K562 (cell line): Measurements from ENCODE around the gene PRRC2B. TPM values are rescaled to one million over a fixed set of nuclear protein-coding genes. Genes with fewer than 3 reads are reported as not detected.

Experiments
- ATAC-seq: fragments of 200-7000 bp; cut with Tn5 transposase; 3 replicates; pipeline ENCODE4 v1.9.1; 2020; ENCODE audit warnings: moderate library complexity
- BruUV-seq: library from RNA; stranded (reverse); fragments of 400-500 nt; replicated peaks from 2 replicates; lab custom pipeline; 2021; lab: Mats Ljungman, UMichigan
- CTCF ChIA-PET: fragments of 300-600 bp; formaldehyde crosslinking; extraction: SDS; loops from one replicate; lab custom pipeline; 2021; ENCODE audit warnings: low intra/inter-chr PET ratio; lab: Yijun Ruan, JAX
- POLR2A ChIA-PET: fragments of 300-600, 350-650 bp; sonication (Branson Sonifier 250); formaldehyde crosslinking; extraction: SDS; loops from one replicate; lab custom pipeline; 2021; ENCODE audit warnings: antibody characterized with exemption, inconsistent platforms; lab: Yijun Ruan, JAX
- DNase-seq, 4 experiments: peaks; one replicate each; pipeline versions ENCODE4 v3.0.0 to v3.0.0-alpha.2; 2011 to 2018; ENCODE audit warnings: low spot score in 3 of 4, mixed read lengths in 3 of 4; ENCODE audit errors: extremely low read depth in 1 of 4
- FAIRE-seq: peaks from 2 replicates; lab custom pipeline; 2011; peaks lifted over from hg19 to GRCh38; lab: Jason Lieb, UNC
- H2AFZ ChIP-seq: 2 replicates; pipeline ENCODE4 v1.6.0; 2011; ENCODE audit warnings: low read depth, low read length, control low read depth, inconsistent platforms
- H3K27ac ChIP-seq: fragments of 200-600 bp; 3 replicates; pipeline ENCODE4 v1.8.0; 2011; ENCODE audit warnings: low read depth, mild to moderate bottlenecking, control low read depth, inconsistent platforms, low read length, moderate library complexity, mixed read lengths; ENCODE audit errors: extremely low read depth
- H3K27me3 ChIP-seq, 2 experiments: fragments of 300-600 bp in 1 of 2; 2 replicates in 1 of 2; 3 replicates in 1 of 2; pipeline versions ENCODE4 v1.6.0 to v1.8.0; 2011; ENCODE audit warnings: inconsistent platforms in 2 of 2, low read length in 2 of 2, mild to moderate bottlenecking in 1 of 2, mixed read lengths in 1 of 2, moderate library complexity in 1 of 2; ENCODE audit not compliant: control insufficient read depth in 2 of 2, insufficient read depth in 2 of 2
- H3K36me3 ChIP-seq: fragments of 300-600 bp; 3 replicates; pipeline ENCODE4 v1.8.0; 2011; ENCODE audit warnings: mild to moderate bottlenecking, low read length, inconsistent platforms; ENCODE audit not compliant: control insufficient read depth, insufficient read depth
- H3K4me1 ChIP-seq, 2 experiments: fragments of 200-600 bp in 1 of 2; replicated peaks in 1 of 2; 2 replicates in 1 of 2; 3 replicates in 1 of 2; pipeline versions ENCODE4 v1.5.1 to v1.8.0; 2011; ENCODE audit warnings: inconsistent platforms in 2 of 2, low read length in 2 of 2, mild to moderate bottlenecking in 1 of 2, mixed read lengths in 1 of 2, moderate library complexity in 1 of 2; ENCODE audit not compliant: control insufficient read depth in 2 of 2, insufficient read depth in 2 of 2
- H3K4me2 ChIP-seq: 2 replicates; pipeline ENCODE4 v1.6.1; 2011; ENCODE audit warnings: low read length, control low read depth, inconsistent platforms, mixed read lengths; ENCODE audit not compliant: insufficient read depth
- H3K4me3 ChIP-seq: fragments of 200-600 bp; sonication (generic), shearing (Covaris generic); 2 replicates; pipeline ENCODE4 v1.5.1; 2016; ENCODE audit warnings: control low read depth, inconsistent platforms
- H3K79me2 ChIP-seq: fragments of 200-600 bp; 3 replicates; pipeline ENCODE4 v1.8.0; 2011; ENCODE audit warnings: low read length, inconsistent platforms; ENCODE audit not compliant: control insufficient read depth, insufficient read depth
- H3K9ac ChIP-seq, 2 experiments: 2 replicates each; pipeline versions ENCODE4 v1.6.0 to v1.6.1; 2011; ENCODE audit warnings: low read depth in 2 of 2, low read length in 2 of 2, control low read depth in 1 of 2, inconsistent platforms in 1 of 2, mild to moderate bottlenecking in 1 of 2, mixed read lengths in 1 of 2; ENCODE audit not compliant: insufficient read depth in 1 of 2
- H3K9me1 ChIP-seq: one replicate; pipeline ENCODE4 v1.6.0; 2011; ENCODE audit warnings: inconsistent platforms, mild to moderate bottlenecking, low read length, moderate library complexity; ENCODE audit not compliant: control insufficient read depth, insufficient read depth
- H3K9me3 ChIP-seq: replicated peaks from 2 replicates; pipeline ENCODE4 v1.5.1; 2011; ENCODE audit warnings: low read depth, low read length, inconsistent platforms; ENCODE audit not compliant: control insufficient read depth, insufficient read depth
- H4K20me1 ChIP-seq: replicated peaks from 2 replicates; pipeline ENCODE4 v1.6.1; 2011; ENCODE audit warnings: low read length, inconsistent platforms, mixed read lengths; ENCODE audit not compliant: control insufficient read depth, insufficient read depth
- HIVEP1 ChIP-seq: fragments of 250-450 bp; sonication (Bioruptor Pico); IDR thresholded peaks from 2 replicates; pipeline ENCODE4 v1.4.0; 2020; ENCODE audit warnings: mild to moderate bottlenecking
- MAZ ChIP-seq, 2 experiments: fragments of 450-650 bp in 1 of 2; sonication (generic) in 1 of 2; formaldehyde crosslinking; IDR thresholded peaks in 1 of 2; conservative IDR thresholded peaks in 1 of 2; 2 replicates each; pipeline versions ENCODE4 v1.4.0 to v1.5.0; 2020; ENCODE audit warnings: mild to moderate bottlenecking in 1 of 2, missing genetic modification reagents in 1 of 2
- NR3C1 ChIP-seq: sonication (generic); formaldehyde crosslinking; IDR thresholded peaks from 2 replicates; pipeline ENCODE4 v1.8.1; 2022; ENCODE audit warnings: missing genetic modification reagents
- USF2 ChIP-seq: sonication (generic); formaldehyde crosslinking; IDR thresholded peaks from 2 replicates; pipeline ENCODE4 v1.5.0; 2020; ENCODE audit warnings: missing genetic modification reagents
- WGBS: fragments of 100-300 bp; shearing (Covaris generic); methylation state at CpG from one replicate; pipeline ENCODE4 v1.1.6; 2016; ENCODE audit warnings: low coverage, mixed read lengths; ENCODE audit not compliant: insufficient coverage; ENCODE audit errors: missing lambda C conversion rate; 5-methylcytosine and 5-hydroxymethylcytosine counted together
- in situ Hi-C: fragments of 300-500 bp; cut with MboI; formaldehyde crosslinking; loops from 4 replicates; pipeline ENCODE4 v1.15.0; 2018; ENCODE audit warnings: inconsistent platforms, mixed read lengths
- intact Hi-C: fragments of 100-400 bp; cut with micrococcal nuclease; formaldehyde crosslinking; loops from 2 replicates; pipeline ENCODE4 v1.14.2; 2022
- polyA plus RNA-seq, 8 experiments: library from polyadenylated mRNA; depleted of rRNA in 4 of 8; stranded (reverse) in 5 of 8; unstranded in 3 of 8; fragments of >200 nt; fragmentation: Nextera tagmentation in 2 of 8; fragmentation: Illumina TruSeq in 1 of 8; extraction: Ambion mirVana in 2 of 8; extraction: Trizol in 1 of 8; gene quantifications; 2 replicates each; pipeline versions ENCODE4 v1.2.1 to v1.2.3, GENCODE V29; 2011 to 2014; ENCODE audit warnings: inconsistent platforms in 1 of 8, missing spikeins in 1 of 8
- total RNA-seq, 7 experiments: library from RNA; depleted of rRNA in 6 of 7; stranded (reverse); fragments of >200 nt in 6 of 7; fragmentation: Illumina TruSeq in 2 of 7; extraction: Trizol in 2 of 7; gene quantifications; 2 replicates each; pipeline versions ENCODE4 v1.2.1 to v1.2.3, GENCODE V29; 2011 to 2021; ENCODE audit warnings: low replicate concordance in 1 of 7
- TF ChIP-seq, protein P1 (sequence below): IDR thresholded peaks from 2 replicates; pipeline ENCODE4 v1.6.1; 2014; ENCODE audit warnings: antibody characterized with exemption
- TF ChIP-seq, protein P2 (sequence below): fragments of 250-450 bp; sonication (Bioruptor Pico); IDR thresholded peaks from 2 replicates; pipeline ENCODE4 v1.9.0; 2021; ENCODE audit warnings: mild to moderate bottlenecking

Gene PRRC2B
- total and polyA plus RNA-seq, 9 of the 15 experiments (the other 6 are each of a cell fraction or from before 2014, with no cell fraction given), result 0.34 to 125 (median 30.9) TPM

DNA sequence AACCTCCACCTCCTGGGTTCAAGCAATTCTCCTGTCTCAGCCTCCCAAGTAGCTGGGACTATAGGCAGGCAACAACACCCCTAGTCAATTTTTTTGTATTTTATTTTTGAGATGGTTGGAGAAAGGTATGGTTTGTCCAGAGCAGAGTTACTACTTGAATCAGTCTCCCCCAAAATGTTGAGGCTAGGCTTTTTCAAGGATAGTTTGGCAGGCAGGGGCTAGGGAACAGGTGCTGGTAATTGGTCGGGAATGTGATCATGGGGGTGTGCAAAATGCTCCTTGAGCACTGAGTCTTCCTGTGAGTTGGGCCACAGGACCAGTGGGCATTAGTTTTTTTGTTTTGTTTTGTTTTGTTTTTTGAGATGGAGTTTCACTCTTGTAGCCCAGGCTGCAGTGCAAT is 28.3 kb upstream of the PRRC2B start:
- POLR2A ChIA-PET, result no interaction called here
- intact Hi-C loops, result no loop called here
- no peaks in the 10 kb centered on the region for H3K36me3 ChIP-seq

More for the DNA sequence above, 28.3 kb upstream of the PRRC2B start:
- Histone ChIP-seq H4K20me1 (no peaks in the 10 kb centered on the region), H3K4me3 (no peak overlapping the region), H3K4me2 (no peak overlapping the region), H3K27ac (no peak overlapping the region), H3K9me3 (no peaks in the 10 kb centered on the region), H2AFZ (no peak overlapping the region), H3K4me1 (peaks cover 7 to 11% of the 10 kb centered on the region in 2 experiments; a peak in 4 of 5 replicates), H3K9ac (no peak overlapping the region), H3K27me3 (no peaks in the 10 kb centered on the region), H3K79me2 (no peaks in the 10 kb centered on the region), H3K9me1 (no peaks in the 10 kb centered on the region)
- WGBS, result 47% methylated on average over 1 of the region's 1 CpG
- no TSS peak for BruUV-seq
- TF ChIP-seq USF2 (CRISPR knock-in tag), result no peak
- TF ChIP-seq NR3C1, result no peak
- TF ChIP-seq, protein P1, sequence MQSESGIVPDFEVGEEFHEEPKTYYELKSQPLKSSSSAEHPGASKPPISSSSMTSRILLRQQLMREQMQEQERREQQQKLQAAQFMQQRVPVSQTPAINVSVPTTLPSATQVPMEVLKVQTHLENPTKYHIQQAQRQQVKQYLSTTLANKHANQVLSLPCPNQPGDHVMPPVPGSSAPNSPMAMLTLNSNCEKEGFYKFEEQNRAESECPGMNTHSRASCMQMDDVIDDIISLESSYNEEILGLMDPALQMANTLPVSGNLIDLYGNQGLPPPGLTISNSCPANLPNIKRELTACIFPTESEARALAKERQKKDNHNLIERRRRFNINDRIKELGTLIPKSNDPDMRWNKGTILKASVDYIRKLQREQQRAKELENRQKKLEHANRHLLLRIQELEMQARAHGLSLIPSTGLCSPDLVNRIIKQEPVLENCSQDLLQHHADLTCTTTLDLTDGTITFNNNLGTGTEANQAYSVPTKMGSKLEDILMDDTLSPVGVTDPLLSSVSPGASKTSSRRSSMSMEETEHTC, result no peak
- TF ChIP-seq, protein P2, sequence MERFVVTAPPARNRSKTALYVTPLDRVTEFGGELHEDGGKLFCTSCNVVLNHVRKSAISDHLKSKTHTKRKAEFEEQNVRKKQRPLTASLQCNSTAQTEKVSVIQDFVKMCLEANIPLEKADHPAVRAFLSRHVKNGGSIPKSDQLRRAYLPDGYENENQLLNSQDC (CRISPR knock-in tag), result no peak
- TF ChIP-seq HIVEP1 (CRISPR knock-in tag), result no peak
- TF ChIP-seq MAZ (CRISPR knock-in tag; conservative IDR thresholded peaks at IDR 0.05 in 1 of 2, IDR thresholded peaks at IDR 0.05 in 1 of 2), result no peak
- in situ Hi-C loops, result no loop called here
- DNase-seq, result peak in 2 of 4 experiments; percentile 1
- CTCF ChIA-PET, result no interaction called here
- FAIRE-seq, result no peak
- no peak for ATAC-seq
